Neutrophil (primary cell): ENCODE measurements around the gene COL11A2.

Experiments
- H3K27ac ChIP-seq: fragments of 200-600 bp; sonication (generic); 2 replicates; pipeline ENCODE4 v1.5.1; 2016; ENCODE audit warnings: mild to moderate bottlenecking, moderate library complexity
- H3K27me3 ChIP-seq: fragments of 200-600 bp; sonication (generic); 2 replicates; pipeline ENCODE4 v1.6.0; 2016; ENCODE audit warnings: mild to moderate bottlenecking
- H3K36me3 ChIP-seq: fragments of 200-600 bp; sonication (generic); 2 replicates; pipeline ENCODE4 v1.5.1; 2017
- H3K4me1 ChIP-seq, 2 experiments: fragments of 200-600 bp in 1 of 2; sonication (generic) in 1 of 2; 1 replicate in 1 of 2; 2 replicates in 1 of 2; pipeline versions ENCODE4 v1.5.1 to v1.6.1; 2013 to 2016; ENCODE audit warnings: low read depth in 1 of 2, low read length in 1 of 2, mild to moderate bottlenecking in 1 of 2, moderate library complexity in 1 of 2; ENCODE audit not compliant: control insufficient read depth in 1 of 2, insufficient read depth in 1 of 2
- H3K4me3 ChIP-seq, 2 experiments: fragments of 200-600 bp in 1 of 2; sonication (generic) in 1 of 2; 1 replicate in 1 of 2; 2 replicates in 1 of 2; pipeline ENCODE4 v1.5.1; 2013 to 2016; ENCODE audit warnings: low read depth in 1 of 2, low read length in 1 of 2, mild to moderate bottlenecking in 1 of 2, moderate library complexity in 1 of 2
- H3K9me3 ChIP-seq: fragments of 200-600 bp; sonication (generic); 2 replicates; pipeline ENCODE4 v1.5.1; 2016
- TF ChIP-seq, protein P1 (sequence below): fragments of 200-600 bp; sonication (generic); IDR thresholded peaks from 2 replicates; pipeline ENCODE4 v1.5.1; 2016; ENCODE audit warnings: antibody characterized with exemption

The COL11A2 gene

DNA sequence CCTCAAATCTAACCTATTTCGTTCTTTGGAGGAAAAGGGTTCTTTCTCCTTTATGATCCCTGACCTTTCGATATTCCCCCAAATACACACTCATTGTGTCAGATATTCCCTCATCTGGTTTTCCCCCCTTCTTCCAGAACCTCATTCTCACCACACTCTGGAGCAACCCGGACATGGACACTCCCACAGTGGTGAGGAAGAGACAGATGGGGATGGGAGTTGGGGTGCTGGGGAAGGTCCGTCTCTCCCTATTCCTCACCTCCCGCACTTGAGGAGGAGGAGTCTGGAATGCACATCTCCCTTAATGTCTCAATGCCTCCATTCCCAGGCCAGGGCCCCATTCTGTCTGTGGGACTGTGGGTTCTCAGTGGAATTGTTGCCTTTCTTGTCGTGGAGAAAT lies 9.7 kb upstream of the COL11A2 start:
- Histone ChIP-seq H3K4me3 (peak overlapping the region; percentile 84 to 99), H3K27ac (no peak overlapping the region), H3K36me3 (peaks cover 37% of the 10 kb centered on the region), H3K4me1 (peaks cover 44 to 49% of the 10 kb centered on the region in 2 experiments), H3K9me3 (no peaks in the 10 kb centered on the region), H3K27me3 (peaks cover 12% of the 10 kb centered on the region)
- TF ChIP-seq, protein P1, sequence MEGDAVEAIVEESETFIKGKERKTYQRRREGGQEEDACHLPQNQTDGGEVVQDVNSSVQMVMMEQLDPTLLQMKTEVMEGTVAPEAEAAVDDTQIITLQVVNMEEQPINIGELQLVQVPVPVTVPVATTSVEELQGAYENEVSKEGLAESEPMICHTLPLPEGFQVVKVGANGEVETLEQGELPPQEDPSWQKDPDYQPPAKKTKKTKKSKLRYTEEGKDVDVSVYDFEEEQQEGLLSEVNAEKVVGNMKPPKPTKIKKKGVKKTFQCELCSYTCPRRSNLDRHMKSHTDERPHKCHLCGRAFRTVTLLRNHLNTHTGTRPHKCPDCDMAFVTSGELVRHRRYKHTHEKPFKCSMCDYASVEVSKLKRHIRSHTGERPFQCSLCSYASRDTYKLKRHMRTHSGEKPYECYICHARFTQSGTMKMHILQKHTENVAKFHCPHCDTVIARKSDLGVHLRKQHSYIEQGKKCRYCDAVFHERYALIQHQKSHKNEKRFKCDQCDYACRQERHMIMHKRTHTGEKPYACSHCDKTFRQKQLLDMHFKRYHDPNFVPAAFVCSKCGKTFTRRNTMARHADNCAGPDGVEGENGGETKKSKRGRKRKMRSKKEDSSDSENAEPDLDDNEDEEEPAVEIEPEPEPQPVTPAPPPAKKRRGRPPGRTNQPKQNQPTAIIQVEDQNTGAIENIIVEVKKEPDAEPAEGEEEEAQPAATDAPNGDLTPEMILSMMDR, result no peak

DNA sequence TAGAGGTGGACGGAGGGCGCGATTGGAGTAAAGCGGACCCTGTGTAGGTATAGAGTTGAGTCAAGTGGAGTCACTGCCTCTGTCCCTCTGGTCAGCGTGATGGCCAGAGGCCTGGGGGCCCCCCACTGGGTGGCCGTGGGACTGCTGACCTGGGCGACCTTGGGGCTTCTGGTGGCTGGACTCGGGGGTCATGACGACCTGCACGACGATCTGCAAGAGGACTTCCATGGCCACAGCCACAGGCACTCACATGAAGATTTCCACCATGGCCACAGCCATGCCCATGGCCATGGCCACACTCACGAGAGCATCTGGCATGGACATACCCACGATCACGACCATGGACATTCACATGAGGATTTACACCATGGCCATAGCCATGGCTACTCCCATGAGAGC lies 8.9 kb upstream of the COL11A2 start:
- no peaks in the 10 kb centered on the region for H3K9me3 ChIP-seq
- H3K4me1 ChIP-seq, result peaks cover 44 to 49% of the 10 kb centered on the region in 2 experiments
- peak overlapping the region; percentile 98 for H3K27ac ChIP-seq
- H3K27me3 ChIP-seq, result peaks cover 4% of the 10 kb centered on the region
- peak overlapping the region; percentile 84 to 99 for H3K4me3 ChIP-seq
- TF ChIP-seq, protein P1, result no peak
- peaks cover 45% of the 10 kb centered on the region for H3K36me3 ChIP-seq

DNA sequence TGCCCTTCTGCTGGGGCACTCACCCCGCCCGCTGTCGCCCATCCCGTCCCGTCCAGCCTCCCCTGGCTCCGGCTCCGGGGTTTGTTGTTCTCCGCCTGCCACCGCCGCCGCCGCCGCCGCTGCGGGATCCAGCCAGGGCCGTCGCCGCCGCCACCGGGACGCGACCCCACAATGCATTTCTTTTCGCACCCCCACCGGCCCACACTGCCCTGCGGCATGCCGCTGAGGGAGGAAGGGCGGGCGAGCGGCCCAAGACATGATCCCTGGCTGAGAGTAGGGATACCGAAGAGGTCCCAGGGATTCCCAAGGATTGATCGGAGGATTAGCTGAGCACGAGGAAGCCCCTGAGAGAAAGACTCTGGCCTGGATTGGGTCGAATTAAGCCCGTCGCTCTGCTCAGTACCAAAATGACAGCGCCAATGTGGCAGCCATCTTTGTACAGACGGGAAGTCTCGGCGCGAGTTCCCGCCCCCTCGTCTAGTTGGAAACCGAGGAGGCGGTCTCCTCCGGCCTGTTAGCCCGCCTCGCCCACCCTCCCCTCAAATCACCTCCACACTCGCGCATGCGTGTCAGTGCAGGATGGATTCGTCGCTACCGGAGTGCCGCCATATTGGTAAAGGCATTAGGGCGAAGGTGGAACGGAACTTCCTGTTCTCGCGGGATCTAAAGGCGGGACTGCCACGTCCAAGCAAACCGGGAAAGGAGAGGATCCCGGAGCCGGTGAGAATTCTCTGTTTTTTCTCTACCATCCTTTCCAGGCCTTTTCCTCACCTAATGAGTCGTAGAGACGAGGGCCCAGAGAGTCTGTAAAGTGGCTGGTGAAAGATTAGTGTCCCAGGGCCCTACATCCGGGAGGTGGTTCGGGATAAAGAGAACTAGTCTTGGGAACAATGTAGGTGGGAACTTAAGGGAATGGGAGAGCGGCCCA lies 8.2 kb upstream of the COL11A2 start, which contains the start of the genes RXRB and SLC39A7:
Gene RXRB (minus strand): TSS at position 447 of the 928 bp plus-strand sequence. CDS start 189 bp downstream, at position 258.
Gene SLC39A7 (plus strand): TSS at position 649 of the 928 bp plus-strand sequence. CDS start 379 bp downstream, outside the sequence.
- TF ChIP-seq, protein P1, result no peak
- peaks cover 52% of the 10 kb centered on the region for H3K36me3 ChIP-seq
- no peaks in the 10 kb centered on the region for H3K9me3 ChIP-seq
- H3K27ac ChIP-seq, result peak within 1 kb of the TSS; percentile 98
- peak within 1 kb of the TSS; percentile 84 to 99 for H3K4me3 ChIP-seq
- H3K4me1 ChIP-seq, result peaks cover 44 to 49% of the 10 kb centered on the region in 2 experiments
- H3K27me3 ChIP-seq, result no peaks in the 10 kb centered on the region

DNA sequence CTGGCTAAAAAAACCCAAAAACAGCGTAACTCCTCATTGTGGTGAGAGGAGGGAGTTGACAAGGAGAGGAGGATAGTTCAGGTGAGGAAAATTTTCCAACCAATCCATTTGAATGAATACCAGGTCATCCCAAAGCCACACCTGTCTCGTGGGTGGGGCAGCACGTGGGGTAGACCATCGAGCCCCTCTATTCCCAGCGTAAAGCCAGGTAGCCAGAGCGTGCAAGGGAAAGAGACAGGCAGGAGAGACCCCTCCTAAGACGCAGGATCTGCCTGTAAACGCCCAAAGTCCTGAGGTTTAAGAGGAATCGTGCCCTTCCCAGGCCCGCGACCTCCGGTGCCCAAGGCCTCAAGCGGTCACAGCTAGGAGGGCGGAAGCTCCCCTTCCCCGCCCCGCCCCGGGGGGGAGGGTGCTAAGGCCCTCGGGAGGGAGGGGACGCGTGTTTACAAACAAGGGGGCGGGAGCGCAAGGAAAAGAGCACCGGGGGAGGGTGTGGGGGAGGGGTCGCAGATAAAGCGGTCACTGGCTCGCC lies 7.5 kb upstream of the COL11A2 start:
- TF ChIP-seq, protein P1, result peak; percentile 2
- peak overlapping the region; percentile 84 to 99 for H3K4me3 ChIP-seq
- H3K36me3 ChIP-seq, result peaks cover 59% of the 10 kb centered on the region
- H3K27ac ChIP-seq, result peak overlapping the region; percentile 98
- no peaks in the 10 kb centered on the region for H3K9me3 ChIP-seq
- H3K4me1 ChIP-seq, result peaks cover 37 to 42% of the 10 kb centered on the region in 2 experiments
- no peaks in the 10 kb centered on the region for H3K27me3 ChIP-seq

DNA sequence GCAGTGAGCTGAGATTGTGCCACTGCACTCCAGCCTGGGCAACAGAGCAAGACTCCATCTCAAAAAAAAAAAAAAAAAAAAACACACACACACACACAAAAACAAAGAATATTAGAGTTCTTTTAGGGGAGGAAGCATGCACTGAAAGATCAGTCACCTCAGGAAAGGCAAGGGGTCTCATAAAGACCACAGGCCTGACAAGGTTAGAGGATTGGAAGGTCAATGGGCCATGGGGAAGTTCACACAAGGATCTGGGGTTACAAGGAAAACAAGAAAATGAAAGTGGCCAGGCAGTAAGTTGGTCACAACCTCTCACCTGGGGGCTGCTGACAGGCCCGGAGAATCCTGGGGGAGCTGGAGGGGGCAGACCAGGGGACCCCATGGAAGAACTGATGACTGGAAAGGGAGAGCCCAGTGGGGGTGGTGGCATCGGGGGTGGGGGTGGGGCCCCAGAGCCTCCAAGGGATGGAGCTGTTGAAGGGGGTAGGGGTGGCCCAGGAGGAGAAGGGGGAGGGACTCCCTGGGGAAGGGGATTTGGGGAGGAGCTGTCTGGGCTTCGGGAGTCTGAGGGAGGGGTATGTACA lies 6.7 kb upstream of the COL11A2 start:
- peaks cover 5% of the 10 kb centered on the region for H3K27me3 ChIP-seq
- TF ChIP-seq, protein P1, result no peak
- H3K36me3 ChIP-seq, result peaks cover 67% of the 10 kb centered on the region
- H3K4me3 ChIP-seq, result peak overlapping the region in 1 of 2 experiments; percentile 99
- peaks cover 29 to 34% of the 10 kb centered on the region in 2 experiments for H3K4me1 ChIP-seq
- H3K27ac ChIP-seq, result peak overlapping the region; percentile 98
- H3K9me3 ChIP-seq, result no peaks in the 10 kb centered on the region
